ENCODE measurements around the gene TNFSF15.

Gene TNFSF15

GRCh38 chr9:114818178-114818577 lies 12.3 kb upstream of the TNFSF15 start:
- no peak overlapping the region for H3K4me3 ChIP-seq (ENCODE audit: low read depth, low read length)
- no peak for DNase-seq (ENCODE audit: low read depth)
- TF ChIP-seq CTCF (IDR thresholded peaks at IDR 0.05; ENCODE audit: low read depth, low read length, missing control alignments), result no peak
- in situ Hi-C loops (cut with HindIII; ENCODE audit: low sequenced_read_pairs), result no loop called here

- TF ChIP-seq CTCF (IDR thresholded peaks at IDR 0.05; ENCODE audit: low read depth, low read length, missing control alignments), result no peak
- DNase-seq (ENCODE audit: low read depth), result no peak
Observed at GRCh38 chr9:114813717-114814418, 8.0 kb upstream of the TNFSF15 start.

GRCh38 chr9:114811966-114812636 lies 6.3 kb upstream of the TNFSF15 start:
- DNase-seq (ENCODE audit: low read depth), result no peak
- H3K4me3 ChIP-seq (ENCODE audit: low read depth, low read length), result no peak overlapping the region
- no peak for TF ChIP-seq CTCF (IDR thresholded peaks at IDR 0.05; ENCODE audit: low read depth, low read length, missing control alignments)
- in situ Hi-C loops (cut with HindIII; ENCODE audit: low sequenced_read_pairs), result no loop called here

More at GRCh38 chr9:114813717-114814418, 8.0 kb upstream of the TNFSF15 start:
- in situ Hi-C loops (cut with HindIII; ENCODE audit: low sequenced_read_pairs), result no loop called here
- H3K4me3 ChIP-seq (ENCODE audit: low read depth, low read length), result no peak overlapping the region

- in situ Hi-C loops (cut with HindIII; ENCODE audit: low sequenced_read_pairs), result no loop called here
- TF ChIP-seq CTCF (IDR thresholded peaks at IDR 0.05; ENCODE audit: low read depth, low read length, missing control alignments), result no peak
- H3K4me3 ChIP-seq (ENCODE audit: low read depth, low read length), result no peak overlapping the region
- no peak for DNase-seq (ENCODE audit: low read depth)
Observed at GRCh38 chr9:114811301-114811700, 5.5 kb upstream of the TNFSF15 start.

GRCh38 chr9:114810614-114811013 lies 4.8 kb upstream of the TNFSF15 start:
- H3K4me3 ChIP-seq (ENCODE audit: low read depth, low read length), result no peak overlapping the region
- in situ Hi-C loops (cut with HindIII; ENCODE audit: low sequenced_read_pairs), result no loop called here
- DNase-seq (ENCODE audit: low read depth), result no peak
- TF ChIP-seq CTCF (IDR thresholded peaks at IDR 0.05; ENCODE audit: low read depth, low read length, missing control alignments), result no peak

GRCh38 chr9:114806526-114806900 lies 674 bp upstream of the TNFSF15 start:
- H3K4me3 ChIP-seq (ENCODE audit: low read depth, low read length), result no peak overlapping the region
- in situ Hi-C loops (cut with HindIII; ENCODE audit: low sequenced_read_pairs), result no loop called here
- TF ChIP-seq CTCF (IDR thresholded peaks at IDR 0.05; ENCODE audit: low read depth, low read length, missing control alignments), result no peak
- no peak for DNase-seq (ENCODE audit: low read depth)
